OCI-LY1 (cell line): ENCODE measurements around the gene RGS19.

ENCODE experiments used
- H2AFZ ChIP-seq: fragments of 200-600 bp; sonication (generic), shearing (Covaris generic); 2 replicates; pipeline ENCODE4 v1.6.0; 2014; ENCODE audit warnings: antibody characterized with exemption, mild to moderate bottlenecking, low read length
- H3F3A ChIP-seq: fragments of 200-600 bp; sonication (generic), shearing (Covaris generic); 2 replicates; pipeline ENCODE4 v1.6.0; 2014; ENCODE audit warnings: mild to moderate bottlenecking, antibody characterized with exemption, low read length, moderate library complexity; ENCODE audit not compliant: insufficient read depth
- H3K27ac ChIP-seq: fragments of 200-600 bp; sonication (generic); 2 replicates; pipeline ENCODE4 v1.5.1; 2014; ENCODE audit warnings: low read length, mixed run types, mild to moderate bottlenecking, low read depth; ENCODE audit not compliant: poor library complexity, severe bottlenecking
- H3K27me3 ChIP-seq: fragments of 200-600 bp; sonication (generic); 2 replicates; pipeline ENCODE4 v1.6.0; 2014; ENCODE audit warnings: antibody characterized with exemption, mild to moderate bottlenecking, low read length, moderate library complexity; ENCODE audit not compliant: insufficient read depth
- H3K36me3 ChIP-seq: fragments of 200-600 bp; sonication (generic); 2 replicates; pipeline ENCODE4 v1.6.1; 2014; ENCODE audit warnings: mild to moderate bottlenecking, antibody characterized with exemption, low read length, moderate library complexity, mixed read lengths; ENCODE audit not compliant: insufficient read depth
- H3K4me1 ChIP-seq: fragments of 200-600 bp; sonication (generic); 2 replicates; pipeline ENCODE4 v1.5.1; 2014; ENCODE audit warnings: mild to moderate bottlenecking, low read length, moderate library complexity; ENCODE audit not compliant: insufficient read depth, severe bottlenecking
- H3K4me2 ChIP-seq: fragments of 200-600 bp; sonication (generic), shearing (Covaris generic); 2 replicates; pipeline ENCODE4 v1.6.1; 2014; ENCODE audit warnings: low read length
- H3K4me3 ChIP-seq: fragments of 200-600 bp; sonication (generic); 2 replicates; pipeline ENCODE4 v1.5.1; 2014; ENCODE audit warnings: low read length, low read depth, mild to moderate bottlenecking, mixed read lengths; ENCODE audit not compliant: poor library complexity, severe bottlenecking
- H3K79me2 ChIP-seq: fragments of 200-600 bp; shearing (Covaris generic); 2 replicates; pipeline ENCODE4 v1.6.1; 2016; ENCODE audit warnings: mixed run types, low read length, mixed read lengths; ENCODE audit not compliant: insufficient read depth
- H3K9ac ChIP-seq: fragments of 200-600 bp; sonication (generic), shearing (Covaris generic); 2 replicates; pipeline ENCODE4 v1.6.1; 2014; ENCODE audit warnings: mild to moderate bottlenecking, low read length, mixed read lengths
- H3K9me2 ChIP-seq: fragments of 200-600 bp; sonication (generic), shearing (Covaris generic); 2 replicates; pipeline ENCODE4 v1.6.1; 2014; ENCODE audit warnings: low read depth, mild to moderate bottlenecking, low read length, mixed read lengths
- H3K9me3 ChIP-seq: fragments of 200-600 bp; shearing (Covaris generic); 2 replicates; pipeline ENCODE4 v1.6.1; 2014; ENCODE audit warnings: low read length, mixed read lengths
- H4K20me1 ChIP-seq: fragments of 200-600 bp; sonication (generic), shearing (Covaris generic); 2 replicates; pipeline ENCODE4 v1.6.0; 2016; ENCODE audit warnings: mild to moderate bottlenecking, low read length; ENCODE audit not compliant: insufficient read depth
- EZH2 ChIP-seq: fragments of 200-600 bp; sonication (generic), shearing (Covaris generic); IDR thresholded peaks from 2 replicates; pipeline ENCODE4 v1.8.0; 2017; ENCODE audit warnings: borderline replicate concordance, mixed run types, mild to moderate bottlenecking, antibody characterized with exemption, low read length, moderate library complexity, mixed read lengths
- TF ChIP-seq, protein P1 (sequence below): fragments of 200-600 bp; sonication (generic), shearing (Covaris generic); IDR thresholded peaks from 2 replicates; pipeline ENCODE4 v1.5.1; 2017; ENCODE audit warnings: mild to moderate bottlenecking, antibody characterized with exemption, low read length, moderate library complexity, mixed read lengths

The RGS19 gene

DNA sequence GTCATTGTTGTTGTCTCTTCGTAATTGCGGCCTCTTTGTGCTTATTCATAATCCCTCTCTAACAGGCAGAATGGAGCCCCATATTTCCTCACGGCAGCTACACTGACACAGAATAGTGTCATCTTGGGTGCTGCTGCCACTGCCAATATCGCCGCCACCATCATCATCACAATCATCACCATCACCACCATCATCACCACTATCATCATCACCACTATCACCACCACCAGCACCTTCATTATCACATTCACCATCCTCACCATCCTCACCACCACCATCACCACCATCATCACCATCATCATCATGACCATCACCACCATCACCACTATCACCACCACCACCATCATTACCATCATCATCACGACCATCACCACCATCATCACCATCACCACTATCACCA, 17.2 kb upstream of the RGS19 start:
- H3K79me2 ChIP-seq = no peaks in the 10 kb centered on the region
- H3K9me3 ChIP-seq = no peaks in the 10 kb centered on the region
- H3K27ac ChIP-seq = no peak overlapping the region
- no peaks in the 10 kb centered on the region for H3K27me3 ChIP-seq
- H3K9ac ChIP-seq = no peak overlapping the region
- H3F3A ChIP-seq = no peaks in the 10 kb centered on the region
- peaks cover 27% of the 10 kb centered on the region for H3K4me1 ChIP-seq
- TF ChIP-seq EZH2 = no peak
- TF ChIP-seq, protein P1, sequence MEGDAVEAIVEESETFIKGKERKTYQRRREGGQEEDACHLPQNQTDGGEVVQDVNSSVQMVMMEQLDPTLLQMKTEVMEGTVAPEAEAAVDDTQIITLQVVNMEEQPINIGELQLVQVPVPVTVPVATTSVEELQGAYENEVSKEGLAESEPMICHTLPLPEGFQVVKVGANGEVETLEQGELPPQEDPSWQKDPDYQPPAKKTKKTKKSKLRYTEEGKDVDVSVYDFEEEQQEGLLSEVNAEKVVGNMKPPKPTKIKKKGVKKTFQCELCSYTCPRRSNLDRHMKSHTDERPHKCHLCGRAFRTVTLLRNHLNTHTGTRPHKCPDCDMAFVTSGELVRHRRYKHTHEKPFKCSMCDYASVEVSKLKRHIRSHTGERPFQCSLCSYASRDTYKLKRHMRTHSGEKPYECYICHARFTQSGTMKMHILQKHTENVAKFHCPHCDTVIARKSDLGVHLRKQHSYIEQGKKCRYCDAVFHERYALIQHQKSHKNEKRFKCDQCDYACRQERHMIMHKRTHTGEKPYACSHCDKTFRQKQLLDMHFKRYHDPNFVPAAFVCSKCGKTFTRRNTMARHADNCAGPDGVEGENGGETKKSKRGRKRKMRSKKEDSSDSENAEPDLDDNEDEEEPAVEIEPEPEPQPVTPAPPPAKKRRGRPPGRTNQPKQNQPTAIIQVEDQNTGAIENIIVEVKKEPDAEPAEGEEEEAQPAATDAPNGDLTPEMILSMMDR = no peak
- no peak overlapping the region for H3K4me2 ChIP-seq
- no peaks in the 10 kb centered on the region for H3K9me2 ChIP-seq
- no peaks in the 10 kb centered on the region for H4K20me1 ChIP-seq
- H3K4me3 ChIP-seq = no peak overlapping the region
- H2AFZ ChIP-seq = no peak overlapping the region
- no peaks in the 10 kb centered on the region for H3K36me3 ChIP-seq

DNA sequence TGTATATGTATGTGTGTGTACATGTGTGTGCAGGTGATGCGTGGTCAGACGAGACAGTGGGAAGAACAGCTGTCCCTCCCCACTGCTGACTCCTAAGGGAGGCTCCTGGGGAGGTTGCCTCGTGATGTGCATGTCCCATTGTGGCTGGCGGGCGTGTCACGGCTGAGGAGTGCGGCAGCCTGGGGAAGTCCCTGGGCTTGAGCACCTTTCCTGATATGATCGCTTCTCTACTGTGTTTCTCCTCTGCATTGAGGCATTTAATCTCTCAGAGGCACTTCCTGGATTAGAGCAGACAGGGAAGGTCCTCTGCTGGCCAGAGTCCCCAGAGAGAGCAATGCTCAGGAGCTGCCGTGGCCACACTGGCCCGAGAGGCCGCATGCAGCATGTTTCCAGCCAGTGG, 16.6 kb upstream of the RGS19 start:
- no peak overlapping the region for H3K4me2 ChIP-seq
- H3K4me1 ChIP-seq = peaks cover 21% of the 10 kb centered on the region
- no peaks in the 10 kb centered on the region for H3F3A ChIP-seq
- H4K20me1 ChIP-seq = no peaks in the 10 kb centered on the region
- no peaks in the 10 kb centered on the region for H3K9me2 ChIP-seq
- H3K9me3 ChIP-seq = no peaks in the 10 kb centered on the region
- H3K27ac ChIP-seq = no peak overlapping the region
- H3K9ac ChIP-seq = no peak overlapping the region
- no peak overlapping the region for H2AFZ ChIP-seq
- TF ChIP-seq, protein P1 = no peak
- TF ChIP-seq EZH2 = no peak
- no peak overlapping the region for H3K4me3 ChIP-seq
- H3K36me3 ChIP-seq = no peaks in the 10 kb centered on the region
- no peaks in the 10 kb centered on the region for H3K27me3 ChIP-seq
- H3K79me2 ChIP-seq = no peaks in the 10 kb centered on the region

DNA sequence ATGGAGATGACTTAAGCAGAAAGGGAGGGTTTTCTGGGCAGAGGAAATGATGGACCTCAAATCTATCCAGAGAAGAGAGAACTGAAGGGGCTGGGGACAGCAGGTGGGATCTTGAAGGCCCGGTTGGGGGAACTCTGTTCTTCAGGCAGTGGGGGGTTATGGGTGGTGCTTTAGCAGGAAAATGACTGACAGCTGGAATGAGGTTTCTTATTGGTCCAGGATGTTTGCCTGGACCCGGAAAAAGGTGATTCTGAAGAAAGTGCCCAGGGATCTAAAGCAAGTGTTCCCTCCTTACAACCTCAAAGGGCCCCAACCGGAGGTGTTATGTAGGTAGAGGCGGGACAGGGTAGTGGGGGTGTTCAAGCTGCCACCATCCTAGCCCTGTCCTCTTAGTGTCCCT, 16.1 kb upstream of the RGS19 start:
- TF ChIP-seq, protein P1 = no peak
- TF ChIP-seq EZH2 = no peak
- no peaks in the 10 kb centered on the region for H3F3A ChIP-seq
- H3K27ac ChIP-seq = no peak overlapping the region

More for the DNA sequence above, 16.1 kb upstream of the RGS19 start:
- Histone ChIP-seq H3K9ac (no peak overlapping the region), H3K36me3 (no peaks in the 10 kb centered on the region), H3K4me2 (no peak overlapping the region), H3K79me2 (no peaks in the 10 kb centered on the region), H3K9me3 (no peaks in the 10 kb centered on the region), H3K4me1 (peaks cover 16% of the 10 kb centered on the region), H4K20me1 (no peaks in the 10 kb centered on the region), H3K4me3 (no peak overlapping the region), H2AFZ (no peak overlapping the region), H3K9me2 (no peaks in the 10 kb centered on the region), H3K27me3 (no peaks in the 10 kb centered on the region)
